IPS DF 6.9 (cell line): ENCODE data around the gene LIAS.

Experiments used
- DNase-seq: peaks from one replicate; pipeline ENCODE4 v3.0.0-alpha.2; 2013; ENCODE audit warnings: low read depth, low spot score
- H3K27ac ChIP-seq: one replicate; pipeline ENCODE4 v1.5.1; 2013; ENCODE audit warnings: low read length, control low read depth
- H3K27me3 ChIP-seq: 2 replicates; pipeline ENCODE4 v1.6.1; 2013; ENCODE audit warnings: mild to moderate bottlenecking, low read length; ENCODE audit not compliant: control insufficient read depth, insufficient read depth
- H3K36me3 ChIP-seq: 2 replicates; pipeline ENCODE4 v1.6.1; 2013; ENCODE audit warnings: low read length; ENCODE audit not compliant: control insufficient read depth, insufficient read depth
- H3K4me1 ChIP-seq: 2 replicates; pipeline ENCODE4 v1.6.1; 2013; ENCODE audit warnings: low read length; ENCODE audit not compliant: control insufficient read depth, insufficient read depth
- H3K4me3 ChIP-seq: 2 replicates; pipeline ENCODE4 v1.5.1; 2013; ENCODE audit warnings: mild to moderate bottlenecking, low read length
- H3K9me3 ChIP-seq: 2 replicates; pipeline ENCODE4 v1.6.1; 2013; ENCODE audit warnings: low read length, inconsistent platforms; ENCODE audit not compliant: control insufficient read depth, insufficient read depth
- WGBS: extraction: QIAGEN DNeasy Blood & Tissue Kit; methylation state at CpG from one replicate; pipeline ENCODE4 v1.1.7; 2013; ENCODE audit warnings: mixed read lengths, missing lambda C conversion rate; ENCODE audit not compliant: insufficient read length, insufficient coverage; 5-methylcytosine and 5-hydroxymethylcytosine counted together

The LIAS gene

GRCh38 chr4:39472396-39472795 lies 13.5 kb downstream of the LIAS start:
- Histone ChIP-seq H3K27me3 (no peaks in the 10 kb centered on the region), H3K4me3 (no peak overlapping the region), H3K4me1 (no peaks in the 10 kb centered on the region), H3K9me3 (no peaks in the 10 kb centered on the region), H3K36me3 (no peaks in the 10 kb centered on the region; the same call in 1 of the 2 replicates), H3K27ac (no peak overlapping the region)
- no peak for DNase-seq
- WGBS: no CpG with 5 or more reads among the region's 3 CpGs

DNA sequence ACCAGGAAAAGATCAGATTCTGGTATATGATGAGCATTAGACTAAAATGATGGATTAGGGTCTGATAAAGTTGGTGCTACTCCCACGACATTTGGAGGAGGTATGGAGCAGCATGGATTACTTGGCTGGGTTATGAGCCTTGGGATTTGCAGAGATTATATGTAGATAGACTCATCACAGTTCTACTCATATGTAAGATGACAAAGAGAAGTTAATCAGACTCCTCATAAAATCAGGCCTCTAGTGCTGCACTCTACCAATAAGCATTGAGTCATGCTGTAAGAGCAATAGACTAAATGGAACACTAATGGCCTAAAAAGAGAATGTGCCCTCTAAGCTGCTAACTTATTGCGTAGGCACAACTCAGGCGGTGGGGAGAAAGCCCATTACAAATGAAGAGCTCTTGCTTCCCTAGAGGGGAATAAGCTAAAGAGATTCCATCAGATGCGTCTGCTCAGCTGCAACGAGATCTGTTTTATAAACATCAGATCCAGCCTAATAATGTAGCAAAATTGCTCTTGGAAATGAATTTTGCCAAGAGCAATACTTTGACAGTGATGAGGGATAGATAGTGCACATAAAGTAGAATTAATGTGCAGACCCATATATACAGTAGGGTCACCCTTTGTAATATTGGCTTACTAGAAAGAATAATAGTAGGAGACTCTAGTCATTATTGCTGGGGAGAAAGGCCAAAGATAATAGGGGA lies 17.5 kb downstream of the LIAS start:
- no peak for DNase-seq
- no peak overlapping the region for H3K27ac ChIP-seq
- no peaks in the 10 kb centered on the region for H3K9me3 ChIP-seq
- WGBS: no CpG with 5 or more reads among the region's 5 CpGs
- H3K27me3 ChIP-seq: no peaks in the 10 kb centered on the region
- no peaks in the 10 kb centered on the region for H3K4me1 ChIP-seq
- H3K4me3 ChIP-seq: no peak overlapping the region
- no peaks in the 10 kb centered on the region; the same call in 1 of the 2 replicates for H3K36me3 ChIP-seq

DNA sequence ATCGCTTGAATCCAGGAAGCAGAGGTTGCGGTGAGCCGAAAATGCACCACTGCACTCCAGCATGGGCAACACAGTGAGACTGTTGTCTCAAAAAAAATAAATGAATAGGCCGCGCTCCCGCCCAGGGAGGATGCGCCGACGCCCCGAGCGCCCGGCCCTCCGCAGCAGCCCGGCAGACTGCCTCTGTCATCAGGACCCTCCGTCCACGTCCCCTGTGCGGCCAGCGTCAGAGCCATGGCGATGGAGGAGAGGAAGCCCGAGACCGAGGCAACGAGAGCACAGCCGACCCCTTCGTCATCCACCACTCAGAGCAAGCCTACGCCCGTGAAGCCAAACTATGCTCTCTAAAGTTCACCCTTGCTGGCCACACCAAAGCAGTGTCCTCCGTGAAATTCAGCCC lies 21.4 kb downstream of the LIAS start:
- no peaks in the 10 kb centered on the region; the same call in 1 of the 2 replicates for H3K36me3 ChIP-seq
- no peak for DNase-seq
- no peaks in the 10 kb centered on the region for H3K4me1 ChIP-seq
- whole genome bisulfite sequencing: no CpG with 5 or more reads among the region's 27 CpGs
- H3K27me3 ChIP-seq: no peaks in the 10 kb centered on the region
- H3K4me3 ChIP-seq: no peak overlapping the region
- H3K27ac ChIP-seq: no peak overlapping the region
- H3K9me3 ChIP-seq: no peaks in the 10 kb centered on the region

DNA sequence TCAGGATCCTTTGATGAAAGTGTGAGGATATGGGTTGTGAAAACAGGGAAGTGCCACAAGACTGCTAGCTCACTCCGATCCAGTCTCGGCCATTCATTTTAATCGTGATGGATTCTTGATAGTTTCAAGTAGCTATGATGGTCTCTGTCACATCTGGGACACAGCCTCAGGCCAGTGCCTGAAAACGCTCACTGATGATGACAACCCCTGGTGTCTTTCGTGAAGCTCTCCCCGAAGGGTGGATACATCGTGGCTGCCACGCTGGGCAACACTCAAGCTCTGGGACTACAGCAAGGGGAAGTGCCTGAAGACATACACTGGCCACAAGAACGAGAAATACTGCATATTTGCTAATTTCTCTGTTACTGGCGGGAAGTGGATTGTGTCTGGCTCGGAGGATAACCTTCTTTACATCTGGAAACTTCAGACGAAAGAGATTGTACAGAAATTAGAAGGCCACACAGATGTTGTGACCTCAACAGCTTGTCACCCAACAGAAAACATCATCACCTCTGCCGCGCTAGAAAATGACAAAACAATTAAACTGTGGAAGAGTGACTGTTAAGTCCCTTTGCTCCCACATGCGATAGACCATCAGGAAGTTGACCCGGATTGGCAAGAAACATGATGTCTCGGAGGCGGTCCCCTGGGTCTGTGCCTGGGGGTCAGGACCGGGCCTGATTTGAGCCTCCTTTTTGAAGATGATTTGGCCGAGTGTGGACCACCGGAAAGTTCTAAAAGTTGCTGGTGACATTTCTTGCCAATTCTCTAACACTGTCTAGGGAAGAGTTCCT lies 22.2 kb downstream of the LIAS start:
- no peaks in the 10 kb centered on the region; the same call in 1 of the 2 replicates for H3K36me3 ChIP-seq
- H3K4me1 ChIP-seq: no peaks in the 10 kb centered on the region
- DNase-seq: no peak
- H3K27ac ChIP-seq: no peak overlapping the region
- H3K27me3 ChIP-seq: no peaks in the 10 kb centered on the region
- H3K9me3 ChIP-seq: no peaks in the 10 kb centered on the region
- no peak overlapping the region for H3K4me3 ChIP-seq
- WGBS: no CpG with 5 or more reads among the region's 21 CpGs

GRCh38 chr4:39484582-39485272 lies 25.9 kb downstream of the LIAS start:
- no CpG with 5 or more reads among the region's 6 CpGs for WGBS
- DNase-seq: no peak

DNA sequence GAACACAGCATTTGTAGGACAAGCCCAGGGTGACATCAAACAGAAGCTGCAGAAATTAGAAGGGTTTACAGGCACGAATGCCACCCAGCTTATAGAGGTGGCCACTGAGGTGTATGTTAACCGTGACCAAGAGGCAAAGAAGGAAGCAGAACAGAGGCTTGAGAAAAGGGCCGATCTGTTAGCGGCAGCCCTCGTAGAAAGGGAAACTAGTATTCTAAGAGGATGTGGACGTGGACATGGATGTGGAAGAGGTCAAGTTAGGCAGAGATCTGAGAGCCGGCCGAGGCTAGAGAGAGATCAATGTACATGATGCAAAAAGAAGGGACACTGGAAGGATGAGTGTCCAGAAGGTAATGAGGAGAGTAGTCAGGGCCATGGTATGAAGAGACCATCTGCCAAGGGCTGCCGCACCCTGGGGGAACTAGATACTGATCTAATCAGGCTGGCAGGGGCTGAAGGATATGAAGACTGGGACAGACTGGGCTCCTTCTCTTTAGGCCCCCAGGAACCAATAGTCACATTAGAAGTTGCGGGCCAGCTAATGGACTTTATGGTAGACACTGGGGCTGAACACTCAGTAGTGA lies 27.5 kb downstream of the LIAS start:
- no peaks in the 10 kb centered on the region for H3K9me3 ChIP-seq
- no peaks in the 10 kb centered on the region for H3K36me3 ChIP-seq
- no peaks in the 10 kb centered on the region for H3K4me1 ChIP-seq
- no peak for DNase-seq
- no peak overlapping the region for H3K27ac ChIP-seq
- WGBS: no CpG with 5 or more reads among the region's 10 CpGs
- no peak overlapping the region for H3K4me3 ChIP-seq
- H3K27me3 ChIP-seq: no peaks in the 10 kb centered on the region

More at GRCh38 chr4:39484582-39485272, 25.9 kb downstream of the LIAS start:
- Histone ChIP-seq H3K4me3 (no peak overlapping the region), H3K36me3 (no peaks in the 10 kb centered on the region), H3K9me3 (no peaks in the 10 kb centered on the region), H3K27ac (no peak overlapping the region), H3K27me3 (no peaks in the 10 kb centered on the region), H3K4me1 (no peaks in the 10 kb centered on the region)

DNA sequence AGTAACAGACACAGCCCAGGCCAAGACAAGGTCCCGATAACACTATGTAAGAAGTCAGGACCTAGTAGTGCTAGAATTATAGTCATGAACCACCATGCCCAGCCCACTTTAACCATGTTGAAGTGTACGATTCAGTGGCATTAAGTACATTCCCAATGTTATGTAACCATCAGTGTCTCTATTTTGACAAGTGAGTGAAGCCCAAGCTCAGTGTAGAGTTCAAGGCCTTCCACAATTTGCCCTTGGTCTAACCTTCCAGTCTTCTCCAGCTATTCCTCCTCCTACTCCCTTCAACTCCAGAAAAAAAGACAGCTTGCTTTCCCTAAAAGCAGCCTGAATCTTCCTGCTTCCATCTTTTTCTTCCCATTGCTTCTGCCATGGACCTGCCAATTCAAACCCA lies 31.5 kb downstream of the LIAS start:
- Histone ChIP-seq H3K9me3 (no peaks in the 10 kb centered on the region), H3K36me3 (no peaks in the 10 kb centered on the region), H3K4me1 (no peaks in the 10 kb centered on the region), H3K27ac (no peak overlapping the region), H3K4me3 (no peak overlapping the region), H3K27me3 (no peaks in the 10 kb centered on the region)
- WGBS: no CpG with 5 or more reads among the region's 2 CpGs
- no peak for DNase-seq

DNA sequence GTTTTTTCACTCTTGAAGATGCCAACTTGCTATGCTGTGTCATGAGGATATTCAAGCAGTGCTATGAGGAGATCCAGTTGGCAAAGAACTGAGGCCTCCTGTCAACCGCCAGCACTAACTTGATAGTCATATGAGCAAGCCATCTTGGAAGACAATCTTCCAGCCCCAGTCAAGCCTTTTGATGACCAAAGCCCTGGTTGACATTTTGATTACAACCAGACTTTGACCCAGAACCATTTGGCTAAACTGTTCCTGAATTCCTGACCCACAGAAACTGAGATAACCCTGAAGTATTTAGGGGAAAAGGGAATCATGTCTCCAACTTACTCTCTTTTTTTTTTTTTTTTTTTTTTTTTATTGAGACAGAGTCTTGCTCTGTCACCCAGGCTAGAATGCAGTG lies 35.5 kb downstream of the LIAS start:
- WGBS: no CpG with 5 or more reads among the region's 1 CpG
- H3K27ac ChIP-seq: no peak overlapping the region
- no peak overlapping the region for H3K4me3 ChIP-seq
- no peaks in the 10 kb centered on the region for H3K27me3 ChIP-seq
- H3K4me1 ChIP-seq: no peaks in the 10 kb centered on the region
- 0 out of 2 replicates have a peak, but pooled peaks cover 2% of the 10 kb centered on the region for H3K36me3 ChIP-seq
- no peak for DNase-seq
- no peaks in the 10 kb centered on the region for H3K9me3 ChIP-seq

DNA sequence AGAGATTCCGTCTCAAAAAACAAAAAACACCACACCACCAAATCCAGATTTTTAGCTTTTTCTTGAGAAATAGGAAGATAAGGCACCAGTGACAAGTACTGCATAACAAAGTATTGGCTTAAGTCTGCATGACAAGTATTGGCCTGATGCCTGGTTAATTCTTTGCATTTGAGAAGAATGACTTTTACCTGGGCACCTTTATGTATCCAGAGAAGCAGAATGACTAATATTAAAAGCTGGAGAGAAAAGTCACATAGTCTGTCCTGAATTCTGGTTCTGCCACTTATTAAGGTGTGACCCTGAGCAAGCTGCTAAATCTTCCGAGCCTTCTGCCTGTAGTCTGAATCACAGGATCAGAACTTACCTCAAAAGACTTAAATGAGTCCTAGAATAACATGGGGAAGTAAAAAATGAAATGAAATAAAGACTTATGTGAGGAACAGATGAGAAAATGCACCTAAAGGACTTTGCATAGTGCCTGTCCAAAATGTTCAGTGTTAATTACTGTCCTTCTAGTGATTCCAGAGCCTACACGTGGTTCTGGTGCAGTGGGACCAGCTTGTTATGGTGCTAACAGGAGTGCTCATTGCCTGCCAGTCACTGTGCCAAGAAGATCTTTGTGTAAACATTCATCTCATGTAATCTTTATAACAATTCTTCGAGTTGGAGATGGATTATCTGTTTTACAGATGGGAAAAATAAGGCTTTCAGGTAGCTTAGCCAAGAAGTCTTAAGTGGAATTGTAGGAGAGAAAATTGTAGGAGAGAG lies 36.8 kb downstream of the LIAS start:
- no peaks in the 10 kb centered on the region for H3K9me3 ChIP-seq
- H3K27ac ChIP-seq: no peak overlapping the region
- no peaks in the 10 kb centered on the region for H3K27me3 ChIP-seq
- no CpG with 5 or more reads among the region's 4 CpGs for WGBS
- no peaks in the 10 kb centered on the region for H3K4me1 ChIP-seq
- no peak for DNase-seq
- H3K4me3 ChIP-seq: no peak overlapping the region
- 0 out of 2 replicates have a peak, but pooled peaks cover 2% of the 10 kb centered on the region for H3K36me3 ChIP-seq
